ENCODE measurements around the gene DTNA.

The DTNA gene

DNA sequence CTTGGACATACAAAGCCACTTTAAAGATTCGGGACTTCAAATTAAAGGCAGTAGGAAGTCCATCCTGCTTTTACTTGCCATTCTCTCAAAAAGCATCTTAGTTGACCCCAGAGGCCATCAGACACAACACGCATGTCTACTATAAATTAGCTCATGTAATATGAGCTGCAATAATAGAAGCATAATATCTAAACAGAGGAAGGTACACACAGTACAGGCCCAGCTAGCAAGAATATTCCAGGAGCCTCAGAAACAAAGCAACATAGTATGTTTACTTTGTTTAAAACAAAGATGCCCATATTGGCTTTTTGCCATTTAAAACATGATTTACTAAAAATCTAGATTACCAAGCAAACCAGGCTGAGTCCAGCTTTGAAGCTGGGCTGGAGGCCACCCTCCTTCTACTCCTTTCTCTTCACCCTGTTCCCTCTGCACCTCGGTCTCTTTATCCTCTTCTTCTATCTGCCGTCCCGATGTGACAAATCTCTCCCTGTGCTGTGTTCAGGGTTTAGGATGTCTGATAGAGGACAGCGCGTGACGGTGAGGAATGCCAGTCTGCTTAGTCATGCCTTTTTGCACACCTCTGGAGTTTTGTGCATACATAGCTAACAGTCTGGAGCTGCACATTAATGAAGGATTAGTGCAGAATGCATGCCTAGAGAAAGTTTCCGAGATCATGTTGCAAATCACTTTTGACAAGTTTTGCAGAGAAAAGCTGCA is 28.2 kb downstream of the DTNA start:
- FAIRE-seq (no peak), DNase-seq (ENCODE audit: insufficient read length, low spot score) (no peak)
- TF ChIP-seq, protein P1, sequence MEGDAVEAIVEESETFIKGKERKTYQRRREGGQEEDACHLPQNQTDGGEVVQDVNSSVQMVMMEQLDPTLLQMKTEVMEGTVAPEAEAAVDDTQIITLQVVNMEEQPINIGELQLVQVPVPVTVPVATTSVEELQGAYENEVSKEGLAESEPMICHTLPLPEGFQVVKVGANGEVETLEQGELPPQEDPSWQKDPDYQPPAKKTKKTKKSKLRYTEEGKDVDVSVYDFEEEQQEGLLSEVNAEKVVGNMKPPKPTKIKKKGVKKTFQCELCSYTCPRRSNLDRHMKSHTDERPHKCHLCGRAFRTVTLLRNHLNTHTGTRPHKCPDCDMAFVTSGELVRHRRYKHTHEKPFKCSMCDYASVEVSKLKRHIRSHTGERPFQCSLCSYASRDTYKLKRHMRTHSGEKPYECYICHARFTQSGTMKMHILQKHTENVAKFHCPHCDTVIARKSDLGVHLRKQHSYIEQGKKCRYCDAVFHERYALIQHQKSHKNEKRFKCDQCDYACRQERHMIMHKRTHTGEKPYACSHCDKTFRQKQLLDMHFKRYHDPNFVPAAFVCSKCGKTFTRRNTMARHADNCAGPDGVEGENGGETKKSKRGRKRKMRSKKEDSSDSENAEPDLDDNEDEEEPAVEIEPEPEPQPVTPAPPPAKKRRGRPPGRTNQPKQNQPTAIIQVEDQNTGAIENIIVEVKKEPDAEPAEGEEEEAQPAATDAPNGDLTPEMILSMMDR (IDR thresholded peaks at IDR 0.05; ENCODE audit: insufficient read depth, missing control alignments), result no peak

GRCh38 chr18:34740101-34740500 is 30.0 kb downstream of the DTNA start:
- TF ChIP-seq, protein P1 (IDR thresholded peaks at IDR 0.05; ENCODE audit: insufficient read depth, missing control alignments), result no peak
- FAIRE-seq, result no peak
- no peak for DNase-seq (ENCODE audit: insufficient read length, low spot score)

DNA sequence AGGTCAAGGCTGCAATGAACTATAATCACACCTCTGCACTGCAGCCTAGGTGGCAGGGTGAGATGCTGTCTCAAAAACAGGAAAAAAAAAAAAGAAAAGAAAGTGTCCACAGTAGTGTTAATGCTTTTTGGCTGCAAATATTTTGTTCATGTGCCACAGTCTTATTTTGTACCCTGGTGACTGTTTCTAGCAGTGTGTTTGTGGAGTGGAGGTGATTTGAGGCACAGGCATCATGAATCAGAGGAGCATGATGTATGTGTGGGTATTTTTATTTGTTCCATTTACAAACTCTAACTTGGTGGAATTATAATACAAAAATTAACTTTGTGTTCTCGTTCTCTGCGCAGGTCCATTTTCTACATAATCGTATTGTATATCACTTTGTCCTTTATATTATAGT is 30.6 kb downstream of the DTNA start:
- DNase-seq (ENCODE audit: insufficient read length, low spot score) (no peak), FAIRE-seq (no peak)
- TF ChIP-seq, protein P1 (IDR thresholded peaks at IDR 0.05; ENCODE audit: insufficient read depth, missing control alignments), result no peak

DNA sequence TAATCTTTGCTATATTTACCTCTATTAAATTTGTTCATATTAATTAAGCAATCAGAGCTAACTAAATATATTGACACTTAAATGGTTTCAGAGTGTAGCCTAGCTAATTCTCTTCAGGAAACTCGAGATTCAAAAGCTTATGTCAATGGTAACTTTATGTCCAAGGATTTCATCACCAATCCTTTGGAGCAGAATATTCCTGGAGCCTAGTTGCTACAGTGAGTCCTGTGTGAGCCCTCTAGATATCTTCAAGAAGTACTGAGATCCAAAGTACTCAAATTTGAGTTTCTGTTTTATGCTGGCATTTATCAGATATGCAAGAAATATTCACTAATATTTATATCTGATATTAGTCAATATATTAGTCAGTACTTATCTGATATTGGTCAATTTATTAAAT is 31.3 kb downstream of the DTNA start:
- FAIRE-seq (no peak), DNase-seq (ENCODE audit: insufficient read length, low spot score) (no peak)
- TF ChIP-seq, protein P1 (IDR thresholded peaks at IDR 0.05; ENCODE audit: insufficient read depth, missing control alignments), result no peak

GRCh38 chr18:34742891-34743341 is 32.8 kb downstream of the DTNA start:
- TF ChIP-seq, protein P1 (IDR thresholded peaks at IDR 0.05; ENCODE audit: insufficient read depth, missing control alignments), result no peak
- no peak for DNase-seq (ENCODE audit: insufficient read length, low spot score)
- FAIRE-seq, result no peak

DNA sequence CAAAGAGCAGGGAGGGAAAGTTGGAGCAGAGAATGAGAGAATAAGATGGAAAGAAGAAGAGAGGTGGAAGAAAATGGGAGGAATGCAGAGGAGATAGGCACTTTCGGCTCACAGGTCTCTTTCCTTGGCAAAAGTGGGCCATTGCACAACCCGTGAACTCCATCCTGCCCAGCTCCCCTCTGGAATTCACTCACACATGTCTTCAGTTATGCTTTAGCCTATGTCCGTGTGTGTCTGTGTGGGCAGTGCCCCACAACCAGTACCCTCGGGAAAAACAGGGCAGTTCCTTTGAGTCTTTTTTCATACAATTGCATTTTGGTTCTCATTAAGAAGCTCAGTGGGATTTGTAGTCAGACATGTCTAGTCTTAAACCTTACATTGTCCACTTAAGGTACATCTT is 34.5 kb downstream of the DTNA start:
- DNase-seq (ENCODE audit: insufficient read length, low spot score), result no peak
- TF ChIP-seq, protein P1 (IDR thresholded peaks at IDR 0.05; ENCODE audit: insufficient read depth, missing control alignments), result no peak
- no peak for FAIRE-seq

DNA sequence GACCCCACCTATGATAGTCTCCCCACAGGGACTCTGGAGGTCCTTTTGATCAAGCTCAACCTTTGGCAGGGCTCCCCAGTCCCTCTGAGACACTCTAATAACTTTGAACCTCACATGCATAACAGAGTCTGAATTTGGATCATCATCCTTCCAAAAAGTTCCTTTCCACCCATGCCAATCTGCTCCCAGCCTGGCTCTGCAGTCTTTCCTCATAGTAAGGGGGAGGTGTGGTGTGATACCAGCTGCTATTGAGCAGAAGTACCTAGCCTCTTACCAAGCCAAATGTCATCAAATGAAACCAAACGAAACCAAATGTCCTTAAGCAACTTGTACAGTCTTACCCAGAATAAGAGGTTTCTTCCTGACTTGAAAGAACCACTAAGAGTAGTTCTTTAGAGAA is 36.5 kb downstream of the DTNA start:
- no peak for FAIRE-seq
- TF ChIP-seq, protein P1 (IDR thresholded peaks at IDR 0.05; ENCODE audit: insufficient read depth, missing control alignments), result no peak
- no peak for DNase-seq (ENCODE audit: insufficient read length, low spot score)
